GM12878 (cell line): Measurements from ENCODE around the gene INF2. TPM values are rescaled to one million over a fixed set of nuclear protein-coding genes. Genes with fewer than 3 reads are reported as not detected.

Source experiments
- ATAC-seq: fragments of 200-7000 bp; cut with Tn5 transposase; 3 replicates; pipeline ENCODE4 v1.9.1; 2020; ENCODE audit warnings: mild to moderate bottlenecking, moderate library complexity
- BruUV-seq: library from RNA; stranded (reverse); fragments of 400-500 nt; replicated peaks from 2 replicates; lab custom pipeline; 2021; lab: Mats Ljungman, UMichigan
- CTCF ChIA-PET: fragments of 300-600 bp; sonication (Branson Sonifier 250); formaldehyde crosslinking; extraction: SDS; loops from one replicate; lab custom pipeline; 2021; ENCODE audit warnings: inconsistent platforms; lab: Yijun Ruan, JAX
- POLR2A ChIA-PET: fragments of 350-600 bp; formaldehyde crosslinking; extraction: SDS; loops from one replicate; lab custom pipeline; 2021; ENCODE audit warnings: inconsistent platforms; lab: Charles Lee
- RAD21 ChIA-PET: fragments of 300-600 bp; sonication (Branson Sonifier 250); formaldehyde crosslinking; loops from one replicate; lab custom pipeline; 2023; ENCODE audit warnings: antibody characterized with exemption; ENCODE audit not compliant: unreplicated experiment; lab: Charles Lee
- SMC1A ChIA-PET: fragments of 300-600 bp; sonication (Branson Sonifier 250); formaldehyde crosslinking; loops from one replicate; lab custom pipeline; 2023; ENCODE audit not compliant: unreplicated experiment, uncharacterized antibody; lab: Charles Lee
- DNase-seq: peaks from one replicate; pipeline ENCODE4 v3.0.0-alpha.2; 2011; ENCODE audit warnings: low read depth, low spot score
- FAIRE-seq: peaks from 3 replicates; lab custom pipeline; 2011; peaks lifted over from hg19 to GRCh38; lab: Jason Lieb, UNC
- H2AFZ ChIP-seq: 2 replicates; pipeline ENCODE4 v1.6.0; 2011; ENCODE audit warnings: low read depth, low read length, control low read depth; ENCODE audit not compliant: control insufficient read depth
- H3K27ac ChIP-seq: 2 replicates; pipeline ENCODE4 v1.5.1; 2011; ENCODE audit warnings: control low read depth; ENCODE audit not compliant: control insufficient read depth, insufficient read depth
- H3K27me3 ChIP-seq, 2 experiments: replicated peaks in 1 of 2; 2 replicates each; pipeline versions ENCODE4 v1.6.0 to v1.6.1; 2011; ENCODE audit warnings: low read length in 1 of 2; ENCODE audit not compliant: control insufficient read depth in 2 of 2, insufficient read depth in 2 of 2
- H3K36me3 ChIP-seq, 2 experiments: 2 replicates each; pipeline ENCODE4 v1.5.1; 2011; ENCODE audit warnings: low read length in 1 of 2; ENCODE audit not compliant: control insufficient read depth in 2 of 2, insufficient read depth in 2 of 2
- H3K4me1 ChIP-seq: 2 replicates; pipeline ENCODE4 v1.6.1; 2011; ENCODE audit warnings: mild to moderate bottlenecking, low read length, moderate library complexity, mixed read lengths; ENCODE audit not compliant: control insufficient read depth, insufficient read depth
- H3K4me2 ChIP-seq: 2 replicates; pipeline ENCODE4 v1.6.0; 2011; ENCODE audit warnings: control low read depth; ENCODE audit not compliant: control insufficient read depth, insufficient read depth
- H3K4me3 ChIP-seq: fragments of 200-600 bp; sonication (generic); 2 replicates; pipeline ENCODE4 v1.5.1; 2016
- H3K79me2 ChIP-seq: 2 replicates; pipeline ENCODE4 v1.6.0; 2011; ENCODE audit warnings: low read length; ENCODE audit not compliant: control insufficient read depth, insufficient read depth
- H3K9ac ChIP-seq: 2 replicates; pipeline ENCODE4 v1.8.0; 2011; ENCODE audit warnings: low read length, control low read depth, mixed read lengths; ENCODE audit not compliant: control insufficient read depth, insufficient read depth
- H3K9me3 ChIP-seq: replicated peaks from 3 replicates; pipeline ENCODE4 v1.5.1; 2011; ENCODE audit warnings: mild to moderate bottlenecking, low read length; ENCODE audit not compliant: control insufficient read depth, insufficient read depth
- H4K20me1 ChIP-seq: 2 replicates; pipeline ENCODE4 v1.6.0; 2011; ENCODE audit not compliant: control insufficient read depth, insufficient read depth
- BACH1 ChIP-seq: fragments of 450-650 bp; IDR thresholded peaks from 2 replicates; pipeline ENCODE4 v1.6.1; 2017; ENCODE audit warnings: mild to moderate bottlenecking, borderline replicate concordance
- CBX3 ChIP-seq: fragments of 200-600 bp; sonication (generic); IDR thresholded peaks from 2 replicates; pipeline ENCODE4 v1.6.1; 2016; ENCODE audit warnings: low read depth, borderline replicate concordance
- POLR2A ChIP-seq: IDR thresholded peaks from 2 replicates; pipeline ENCODE4 v1.6.1; 2011; ENCODE audit warnings: low read depth, mild to moderate bottlenecking, low read length
- POLR2AphosphoS5 ChIP-seq: IDR thresholded peaks from 2 replicates; pipeline ENCODE4 v1.6.1; 2011; ENCODE audit warnings: mild to moderate bottlenecking, low read length, inconsistent platforms
- SMARCA5 ChIP-seq: fragments of 450-650 bp; IDR thresholded peaks from 2 replicates; pipeline ENCODE4 v1.6.1; 2017; ENCODE audit warnings: mild to moderate bottlenecking
- WGBS: methylation state at CpG from one replicate; pipeline ENCODE4 v1.1.6; 2016; ENCODE audit warnings: low lambda C conversion rate; ENCODE audit not compliant: insufficient replicate concordance, insufficient coverage; ENCODE audit errors: missing lambda C conversion rate; 5-methylcytosine and 5-hydroxymethylcytosine counted together
- in situ Hi-C: fragments of 300-500 bp; cut with MboI; formaldehyde crosslinking; loops from 9 replicates; pipeline ENCODE4 v1.14.3; 2018; ENCODE audit warnings: mixed read lengths
- intact Hi-C: fragments of 100-400 bp; cut with micrococcal nuclease; formaldehyde crosslinking; loops from one replicate; pipeline ENCODE4 v1.14.2; 2022; ENCODE audit not compliant: unreplicated experiment
- polyA plus RNA-seq, 11 experiments: library from polyadenylated mRNA; depleted of rRNA in 4 of 11; unstranded in 6 of 11; stranded (reverse) in 5 of 11; fragments of >200 nt; fragmentation: Nextera tagmentation in 4 of 11; fragmentation: Illumina TruSeq in 1 of 11; extraction: Ambion mirVana in 4 of 11; extraction: Trizol in 1 of 11; gene quantifications; 1 replicate in 1 of 11; 2 replicates in 10 of 11; pipeline versions ENCODE4 v1.2.1 to v1.2.3, GENCODE V29; 2011 to 2016; ENCODE audit warnings: inconsistent platforms in 2 of 11, missing spikeins in 2 of 11, low read depth in 1 of 11
- total RNA-seq, 4 experiments: library from RNA; depleted of rRNA in 3 of 4; stranded (reverse); fragments of >200 nt in 3 of 4; fragmentation: Illumina TruSeq in 1 of 4; extraction: Trizol in 1 of 4; gene quantifications; 2 replicates each; pipeline versions ENCODE4 v1.2.1 to v1.2.3, GENCODE V29; 2013 to 2021
- TF ChIP-seq, protein P1 (sequence below): fragments of 450-650 bp; IDR thresholded peaks from 2 replicates; pipeline ENCODE4 v1.6.1; 2018; ENCODE audit warnings: borderline replicate concordance, mild to moderate bottlenecking; ENCODE audit not compliant: partially characterized antibody
- TF ChIP-seq, protein P2 (sequence below): fragments of 150-350 bp; IDR thresholded peaks from 2 replicates; pipeline ENCODE4 v1.6.1; 2016; ENCODE audit warnings: low read depth, low read length

Gene INF2
- total and polyA plus RNA-seq, 10 of the 15 experiments (the other 5 are each of a cell fraction or from before 2014, with no cell fraction given), result 0.72 to 43.2 (median 8.3) TPM

DNA sequence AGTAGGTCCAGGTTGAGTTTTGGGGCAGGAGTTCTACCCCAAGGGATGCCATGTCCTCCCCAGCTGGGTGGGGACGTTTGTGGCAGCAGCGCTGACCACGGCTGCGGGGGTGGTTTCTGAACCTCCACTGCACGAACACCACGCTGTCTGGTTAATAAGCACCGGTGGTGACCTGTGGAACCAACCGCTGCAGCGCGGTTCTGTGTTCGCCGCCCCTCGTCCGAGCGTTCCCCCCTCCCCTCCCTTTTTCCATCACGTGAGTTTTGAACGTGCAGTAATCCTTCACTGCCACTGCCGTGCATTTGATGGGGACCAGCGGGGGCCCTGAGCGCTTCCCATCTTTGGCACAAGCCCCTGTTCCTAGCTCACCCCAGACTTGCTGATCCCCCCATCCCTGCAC is 28.2 kb downstream of the INF2 start:
- CTCF ChIA-PET, result no interaction called here
- no peak for TF ChIP-seq SMARCA5
- no peak for TF ChIP-seq POLR2A
- no peak for TF ChIP-seq CBX3
- TF ChIP-seq POLR2AphosphoS5, result no peak
- TF ChIP-seq BACH1, result no peak
- TF ChIP-seq, protein P1, sequence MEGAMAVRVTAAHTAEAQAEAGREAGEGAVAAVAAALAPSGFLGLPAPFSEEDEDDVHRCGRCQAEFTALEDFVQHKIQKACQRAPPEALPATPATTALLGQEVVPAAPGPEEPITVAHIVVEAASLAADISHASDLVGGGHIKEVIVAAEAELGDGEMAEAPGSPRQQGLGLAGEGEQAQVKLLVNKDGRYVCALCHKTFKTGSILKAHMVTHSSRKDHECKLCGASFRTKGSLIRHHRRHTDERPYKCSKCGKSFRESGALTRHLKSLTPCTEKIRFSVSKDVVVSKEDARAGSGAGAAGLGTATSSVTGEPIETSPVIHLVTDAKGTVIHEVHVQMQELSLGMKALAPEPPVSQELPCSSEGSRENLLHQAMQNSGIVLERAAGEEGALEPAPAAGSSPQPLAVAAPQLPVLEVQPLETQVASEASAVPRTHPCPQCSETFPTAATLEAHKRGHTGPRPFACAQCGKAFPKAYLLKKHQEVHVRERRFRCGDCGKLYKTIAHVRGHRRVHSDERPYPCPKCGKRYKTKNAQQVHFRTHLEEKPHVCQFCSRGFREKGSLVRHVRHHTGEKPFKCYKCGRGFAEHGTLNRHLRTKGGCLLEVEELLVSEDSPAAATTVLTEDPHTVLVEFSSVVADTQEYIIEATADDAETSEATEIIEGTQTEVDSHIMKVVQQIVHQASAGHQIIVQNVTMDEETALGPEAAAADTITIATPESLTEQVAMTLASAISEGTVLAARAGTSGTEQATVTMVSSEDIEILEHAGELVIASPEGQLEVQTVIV, result no peak
- TF ChIP-seq, protein P2, sequence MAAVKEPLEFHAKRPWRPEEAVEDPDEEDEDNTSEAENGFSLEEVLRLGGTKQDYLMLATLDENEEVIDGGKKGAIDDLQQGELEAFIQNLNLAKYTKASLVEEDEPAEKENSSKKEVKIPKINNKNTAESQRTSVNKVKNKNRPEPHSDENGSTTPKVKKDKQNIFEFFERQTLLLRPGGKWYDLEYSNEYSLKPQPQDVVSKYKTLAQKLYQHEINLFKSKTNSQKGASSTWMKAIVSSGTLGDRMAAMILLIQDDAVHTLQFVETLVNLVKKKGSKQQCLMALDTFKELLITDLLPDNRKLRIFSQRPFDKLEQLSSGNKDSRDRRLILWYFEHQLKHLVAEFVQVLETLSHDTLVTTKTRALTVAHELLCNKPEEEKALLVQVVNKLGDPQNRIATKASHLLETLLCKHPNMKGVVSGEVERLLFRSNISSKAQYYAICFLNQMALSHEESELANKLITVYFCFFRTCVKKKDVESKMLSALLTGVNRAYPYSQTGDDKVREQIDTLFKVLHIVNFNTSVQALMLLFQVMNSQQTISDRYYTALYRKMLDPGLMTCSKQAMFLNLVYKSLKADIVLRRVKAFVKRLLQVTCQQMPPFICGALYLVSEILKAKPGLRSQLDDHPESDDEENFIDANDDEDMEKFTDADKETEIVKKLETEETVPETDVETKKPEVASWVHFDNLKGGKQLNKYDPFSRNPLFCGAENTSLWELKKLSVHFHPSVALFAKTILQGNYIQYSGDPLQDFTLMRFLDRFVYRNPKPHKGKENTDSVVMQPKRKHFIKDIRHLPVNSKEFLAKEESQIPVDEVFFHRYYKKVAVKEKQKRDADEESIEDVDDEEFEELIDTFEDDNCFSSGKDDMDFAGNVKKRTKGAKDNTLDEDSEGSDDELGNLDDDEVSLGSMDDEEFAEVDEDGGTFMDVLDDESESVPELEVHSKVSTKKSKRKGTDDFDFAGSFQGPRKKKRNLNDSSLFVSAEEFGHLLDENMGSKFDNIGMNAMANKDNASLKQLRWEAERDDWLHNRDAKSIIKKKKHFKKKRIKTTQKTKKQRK, result no peak
- no peaks in the 10 kb centered on the region for H3K36me3 ChIP-seq

More for the DNA sequence above, 28.2 kb downstream of the INF2 start:
- Histone ChIP-seq H3K4me1 (no peaks in the 10 kb centered on the region), H3K4me3 (no peak overlapping the region), H3K79me2 (no peaks in the 10 kb centered on the region), H3K4me2 (no peak overlapping the region), H4K20me1 (no peaks in the 10 kb centered on the region), H2AFZ (no peak overlapping the region), H3K9ac (no peak overlapping the region), H3K27ac (no peak overlapping the region), H3K9me3 (no peaks in the 10 kb centered on the region), H3K27me3 (no peaks in the 10 kb centered on the region)
- ChIA-PET RAD21 (no interaction called here), POLR2A (no interaction called here), SMC1A (no interaction called here)
- intact Hi-C loops, result no loop called here
- in situ Hi-C loops, result no loop called here
- no peak for ATAC-seq
- BruUV-seq, result no TSS peak
- no peak for FAIRE-seq
- WGBS, result 77% methylated on average over 20 of the region's 20 CpGs
- DNase-seq, result no peak
